Breast epithelium (tissue), 3 donors: ENCODE results near the gene LYPD3.

ENCODE experiments used
- CTCF ChIP-seq, 3 donors: fragments of 450-650 bp; IDR thresholded peaks; one replicate each; pipeline ENCODE4 v1.5.1; 2016 to 2017; ENCODE audit warnings: antibody characterized with exemption in 3 of 3, mild to moderate bottlenecking in 3 of 3, moderate library complexity in 3 of 3
- POLR2A ChIP-seq: fragments of 450-650 bp; IDR thresholded peaks from one replicate; pipeline ENCODE4 v1.6.1; 2016; ENCODE audit warnings: antibody characterized with exemption, mild to moderate bottlenecking, moderate library complexity

- TF ChIP-seq CTCF (IDR thresholded peaks at IDR 0.05), result no peak
- TF ChIP-seq POLR2A, result no peak
Measured at GRCh38 chr19:43447655-43448054, 17.8 kb downstream of the LYPD3 start.
